HUES64 (cell line): ENCODE measurements around the gene CERT1.
A peak's percentile ranks its signal among the peaks of the same experiment; 100 is the strongest.

Experiments used
- H3K27ac ChIP-seq: 2 replicates; pipeline ENCODE4 v1.7.0; 2013; ENCODE audit warnings: low read depth, low read length, inconsistent platforms
- H3K27me3 ChIP-seq: 2 replicates; pipeline ENCODE4 v1.6.1; 2013; ENCODE audit warnings: mild to moderate bottlenecking, low read length; ENCODE audit not compliant: insufficient read depth
- H3K36me3 ChIP-seq: 2 replicates; pipeline ENCODE4 v1.6.1; 2013; ENCODE audit warnings: mild to moderate bottlenecking, low read length; ENCODE audit not compliant: insufficient read depth
- H3K4me1 ChIP-seq: 2 replicates; pipeline ENCODE4 v1.6.1; 2013; ENCODE audit warnings: mild to moderate bottlenecking, low read length, moderate library complexity; ENCODE audit not compliant: insufficient read depth
- H3K4me3 ChIP-seq: 2 replicates; pipeline ENCODE4 v1.5.1; 2013; ENCODE audit warnings: mild to moderate bottlenecking, low read length, moderate library complexity
- H3K9ac ChIP-seq: 2 replicates; pipeline ENCODE4 v1.6.1; 2013; ENCODE audit warnings: mild to moderate bottlenecking, low read depth, low read length
- H3K9me3 ChIP-seq: 2 replicates; pipeline ENCODE4 v1.6.1; 2013; ENCODE audit warnings: low read depth, low read length; ENCODE audit not compliant: insufficient read depth
- WGBS: fragments of 150-250, 120-280 bp; methylation state at CpG from one replicate; pipeline ENCODE4 v1.1.7; 2013; ENCODE audit warnings: missing lambda C conversion rate; 5-methylcytosine and 5-hydroxymethylcytosine counted together

CERT1 gene

GRCh38 chr5:75355236-75355635, 156.2 kb downstream of the CERT1 start:
- Histone ChIP-seq H3K27ac (no peak overlapping the region), H3K4me1 (no peaks in the 10 kb centered on the region), H3K9me3 (no peaks in the 10 kb centered on the region), H3K36me3 (peaks cover 100% of the 10 kb centered on the region), H3K27me3 (no peaks in the 10 kb centered on the region), H3K4me3 (no peak overlapping the region), H3K9ac (no peak overlapping the region)
- WGBS, result 95% methylated on average over 6 of the region's 6 CpGs

GRCh38 chr5:75351139-75351926, 160.1 kb downstream of the CERT1 start:
- H3K9ac ChIP-seq, result no peak overlapping the region
- H3K4me1 ChIP-seq, result no peaks in the 10 kb centered on the region

GRCh38 chr5:75349663-75350062, 161.8 kb downstream of the CERT1 start:
- H3K9ac ChIP-seq, result no peak overlapping the region
- no peak overlapping the region for H3K4me3 ChIP-seq
- no peaks in the 10 kb centered on the region for H3K27me3 ChIP-seq
- peaks cover 100% of the 10 kb centered on the region for H3K36me3 ChIP-seq
- WGBS, result 97% methylated on average over 2 of the region's 2 CpGs
- no peak overlapping the region for H3K27ac ChIP-seq
- no peaks in the 10 kb centered on the region for H3K4me1 ChIP-seq
- no peaks in the 10 kb centered on the region for H3K9me3 ChIP-seq

More at GRCh38 chr5:75351139-75351926, 160.1 kb downstream of the CERT1 start:
- Histone ChIP-seq H3K4me3 (no peak overlapping the region), H3K27me3 (no peaks in the 10 kb centered on the region), H3K36me3 (peaks cover 100% of the 10 kb centered on the region), H3K27ac (no peak overlapping the region), H3K9me3 (no peaks in the 10 kb centered on the region)
- 94% methylated on average over 7 of the region's 7 CpGs for WGBS

GRCh38 chr5:75348241-75348640, 163.2 kb downstream of the CERT1 start:
- H3K36me3 ChIP-seq, result peaks cover 100% of the 10 kb centered on the region
- no peaks in the 10 kb centered on the region for H3K27me3 ChIP-seq
- no peaks in the 10 kb centered on the region for H3K9me3 ChIP-seq
- WGBS, result 88% methylated on average over 3 of the region's 3 CpGs
- H3K27ac ChIP-seq, result no peak overlapping the region
- no peak overlapping the region for H3K9ac ChIP-seq
- no peaks in the 10 kb centered on the region for H3K4me1 ChIP-seq
- H3K4me3 ChIP-seq, result no peak overlapping the region

GRCh38 chr5:75342836-75343235, 168.6 kb downstream of the CERT1 start:
- 95% methylated on average over 4 of the region's 4 CpGs for WGBS

GRCh38 chr5:75341934-75342333, 169.5 kb downstream of the CERT1 start:
- no peak overlapping the region for H3K4me3 ChIP-seq
- WGBS, result 93% methylated on average over 1 of the region's 1 CpG
- H3K27me3 ChIP-seq, result no peaks in the 10 kb centered on the region
- H3K36me3 ChIP-seq, result peaks cover 72% of the 10 kb centered on the region
- peaks cover 14% of the 10 kb centered on the region; the same call in 1 of the 2 replicates for H3K4me1 ChIP-seq
- H3K9ac ChIP-seq, result no peak overlapping the region
- H3K27ac ChIP-seq, result no peak overlapping the region
- H3K9me3 ChIP-seq, result no peaks in the 10 kb centered on the region

More at GRCh38 chr5:75342836-75343235, 168.6 kb downstream of the CERT1 start:
- Histone ChIP-seq H3K4me3 (no peak overlapping the region), H3K27ac (no peak overlapping the region), H3K27me3 (no peaks in the 10 kb centered on the region), H3K4me1 (peaks cover 14% of the 10 kb centered on the region; the same call in 1 of the 2 replicates), H3K36me3 (peaks cover 81% of the 10 kb centered on the region), H3K9me3 (no peaks in the 10 kb centered on the region), H3K9ac (no peak overlapping the region)

- Histone ChIP-seq H3K36me3 (peaks cover 62% of the 10 kb centered on the region), H3K9ac (no peak overlapping the region)
- 85% methylated on average over 3 of the region's 3 CpGs for WGBS
Observed at GRCh38 chr5:75340714-75341478, 170.5 kb downstream of the CERT1 start.

GRCh38 chr5:75338408-75338807, 173.0 kb downstream of the CERT1 start:
- H3K36me3 ChIP-seq, result peaks cover 37% of the 10 kb centered on the region
- 8% methylated on average over 1 of the region's 2 CpGs for WGBS
- H3K27ac ChIP-seq, result no peak overlapping the region; the same call in 1 of the 2 replicates
- peak overlapping the region; percentile 90 for H3K9ac ChIP-seq
- H3K4me1 ChIP-seq, result peaks cover 19% of the 10 kb centered on the region
- H3K4me3 ChIP-seq, result peak overlapping the region; percentile 98
- no peaks in the 10 kb centered on the region for H3K9me3 ChIP-seq
- no peaks in the 10 kb centered on the region for H3K27me3 ChIP-seq

More at GRCh38 chr5:75340714-75341478, 170.5 kb downstream of the CERT1 start:
- Histone ChIP-seq H3K4me1 (peaks cover 16% of the 10 kb centered on the region), H3K4me3 (peak overlapping the region; percentile 35; the same call in 1 of the 2 replicates), H3K9me3 (no peaks in the 10 kb centered on the region), H3K27me3 (no peaks in the 10 kb centered on the region), H3K27ac (no peak overlapping the region)

- Histone ChIP-seq H3K27me3 (no peaks in the 10 kb centered on the region), H3K36me3 (peaks cover 29% of the 10 kb centered on the region), H3K4me3 (peak overlapping the region; percentile 98), H3K4me1 (peaks cover 19% of the 10 kb centered on the region), H3K9ac (peak overlapping the region; percentile 90), H3K27ac (peak overlapping the region; percentile 83), H3K9me3 (no peaks in the 10 kb centered on the region)
- WGBS, result under 1% methylated on average over 50 of the region's 50 CpGs
Observed at GRCh38 chr5:75337366-75338021, 173.9 kb downstream of the CERT1 start.

- Histone ChIP-seq H3K9me3 (no peaks in the 10 kb centered on the region), H3K27ac (peak within 1 kb of the TSS; percentile 83), H3K36me3 (peaks cover 22% of the 10 kb centered on the region), H3K9ac (peak within 1 kb of the TSS; percentile 90), H3K4me1 (peaks cover 19% of the 10 kb centered on the region), H3K4me3 (peak within 1 kb of the TSS; percentile 98), H3K27me3 (no peaks in the 10 kb centered on the region)
- under 1% methylated on average over 56 of the region's 56 CpGs for WGBS
Observed at GRCh38 chr5:75336615-75337336, 174.7 kb downstream of the CERT1 start, which contains the start of gene HMGCR. Gene HMGCR, plus strand, starts transcription at chr5:75337220. Its CDS starts 5,386 bp downstream, at chr5:75342606.
